Measurements from ENCODE around the gene TMEM132E.

The TMEM132E gene

DNA sequence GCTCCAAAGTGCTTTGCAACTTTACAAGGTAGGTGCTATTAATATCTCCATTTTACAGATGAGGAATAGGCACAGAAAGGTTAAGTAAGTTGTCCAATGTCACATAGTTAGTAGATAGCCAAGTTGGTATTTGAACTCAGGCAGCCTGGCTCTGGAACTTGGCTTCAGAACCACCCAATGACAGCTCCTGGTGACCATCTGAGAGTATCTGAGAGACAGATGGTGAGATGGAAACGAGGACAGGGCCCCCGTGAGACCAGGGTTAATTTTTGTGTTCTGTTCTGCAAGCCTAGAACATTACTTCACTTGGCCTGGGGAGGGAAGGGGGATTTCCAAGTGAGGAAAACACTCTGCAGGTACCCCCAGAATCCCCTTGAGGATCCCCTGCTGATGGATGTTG lies 9.8 kb upstream of the TMEM132E start:
- DNase-seq = no peak

DNA sequence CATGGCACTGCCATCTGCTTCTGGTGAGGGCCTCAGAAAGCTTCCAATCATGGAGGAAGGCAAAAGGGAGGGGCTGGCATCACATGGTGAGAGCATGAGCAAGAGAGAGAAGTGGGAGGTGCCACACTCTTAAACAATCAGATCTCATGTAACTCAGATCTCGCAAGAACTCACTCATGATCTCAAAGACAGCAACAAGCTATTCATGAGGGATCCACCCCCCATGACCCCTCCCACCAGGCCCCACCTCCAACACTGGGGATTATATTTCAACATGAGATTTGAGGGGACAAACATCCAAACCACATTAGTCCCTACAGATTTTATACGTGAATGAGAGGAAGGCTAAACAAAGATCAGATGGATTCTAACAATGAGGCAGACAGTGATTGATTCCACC lies 8.9 kb upstream of the TMEM132E start:
- no peak for DNase-seq

DNA sequence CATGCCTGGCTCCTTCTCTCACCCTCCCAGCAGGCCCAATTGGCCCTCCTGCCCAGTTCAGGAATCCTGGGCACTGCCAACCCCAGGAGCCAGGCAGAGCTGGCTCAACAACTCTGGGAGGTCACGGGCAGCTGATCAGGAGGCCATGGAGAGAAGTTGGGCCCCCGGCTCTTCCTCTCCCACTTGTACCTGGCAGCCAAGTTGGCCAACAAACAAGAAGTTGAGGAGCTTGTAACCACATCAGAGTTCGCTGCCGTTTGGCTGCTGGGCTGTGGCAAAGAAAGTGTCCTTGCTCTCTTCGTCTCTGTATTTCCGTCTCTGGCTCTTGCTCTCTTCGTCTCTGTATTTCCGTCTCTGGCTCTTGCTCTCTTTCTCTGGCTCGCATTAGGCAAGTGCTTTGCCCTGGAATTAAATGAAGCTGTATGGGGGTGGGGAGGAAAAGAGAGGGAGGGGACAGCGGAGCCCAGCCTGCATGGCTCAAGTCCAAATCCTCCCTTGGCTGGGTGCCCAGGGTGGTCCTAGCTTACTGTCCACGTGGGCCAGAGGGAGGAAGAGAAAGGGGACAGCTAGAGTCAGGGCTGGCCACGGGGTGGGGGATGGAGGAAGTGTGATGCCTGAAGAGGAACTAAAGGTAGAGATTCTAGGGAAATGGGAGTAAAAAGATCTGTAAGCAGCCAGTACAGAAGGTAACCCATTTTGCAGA lies 7.8 kb upstream of the TMEM132E start:
- DNase-seq = no peak

DNA sequence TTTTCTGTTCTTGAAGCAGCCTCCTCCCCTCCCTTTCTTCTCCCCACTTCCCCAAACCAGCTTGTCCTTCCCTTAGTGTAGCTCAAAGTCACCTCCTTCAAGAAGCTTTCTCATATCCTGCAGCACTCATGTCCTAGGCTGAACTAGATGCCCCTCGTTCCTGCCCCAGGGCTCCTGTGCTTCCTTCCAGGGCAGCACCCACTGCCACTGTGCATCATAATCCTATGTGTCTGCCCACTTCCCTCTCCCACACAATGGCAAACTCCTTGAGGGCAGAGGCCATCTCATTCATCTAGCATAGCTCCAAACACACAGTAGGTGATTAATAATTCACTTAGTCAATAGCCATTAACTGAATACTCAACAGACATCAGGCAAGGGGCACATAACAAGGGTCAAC lies 6.9 kb upstream of the TMEM132E start:
- DNase-seq = no peak

DNA sequence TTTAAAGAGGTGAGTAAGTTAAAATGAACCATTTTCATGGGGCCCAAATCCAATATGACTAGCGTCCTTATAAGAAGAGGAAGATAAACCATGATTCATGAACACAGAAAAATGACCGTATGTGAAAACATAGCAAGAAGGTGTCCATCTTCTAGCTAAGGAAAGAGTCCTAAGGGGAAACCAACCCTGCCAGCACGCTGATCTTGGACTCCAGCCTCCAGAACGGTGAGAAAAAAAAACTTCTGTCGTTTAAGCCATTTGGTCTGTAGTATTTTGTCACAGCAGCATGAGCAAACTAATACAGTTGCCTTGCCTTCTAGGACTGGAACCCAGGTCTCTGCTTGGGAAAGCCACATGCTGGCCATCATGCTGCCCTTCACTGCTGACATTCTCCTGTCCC lies 4.2 kb upstream of the TMEM132E start:
- no peak for DNase-seq

DNA sequence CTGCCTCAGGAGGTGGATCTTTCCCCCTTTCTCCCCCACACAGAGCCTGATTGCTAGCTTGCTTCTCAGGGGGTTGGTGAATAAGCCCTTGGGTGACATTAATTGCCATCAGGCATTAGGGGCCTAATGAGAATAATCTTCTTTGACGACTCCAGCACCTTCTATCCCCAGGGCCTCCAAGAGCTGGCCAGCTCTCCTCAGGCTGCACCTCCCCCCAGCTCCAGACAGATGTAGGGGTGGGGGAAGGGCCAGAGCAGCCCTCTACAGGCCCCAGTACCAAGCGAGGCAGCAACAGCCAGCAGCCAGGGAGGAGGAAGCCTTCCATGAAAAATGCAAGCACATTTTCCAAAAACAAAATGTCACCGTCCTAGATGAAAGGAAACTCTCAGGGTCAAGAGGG lies 1.4 kb upstream of the TMEM132E start:
- no peak for DNase-seq

DNA sequence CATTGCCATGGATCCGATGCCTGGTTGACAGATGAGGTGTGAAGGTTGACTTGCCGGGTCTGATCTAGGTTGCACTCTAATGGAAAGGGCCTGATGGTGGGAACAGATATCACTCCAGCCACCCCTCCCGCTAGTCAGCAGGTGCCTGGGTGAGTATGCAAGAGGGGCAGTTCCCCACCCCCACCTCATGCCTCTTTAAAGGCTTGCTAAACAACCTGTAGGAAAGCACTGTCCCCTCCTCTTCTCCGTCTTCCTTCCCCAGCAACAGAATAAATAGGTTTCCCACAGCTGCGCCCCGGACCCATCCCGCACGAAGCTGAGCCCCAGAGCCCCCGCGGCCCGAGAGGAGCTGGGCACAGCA lies 746 bp upstream of the TMEM132E start:
- no peak for DNase-seq

DNA sequence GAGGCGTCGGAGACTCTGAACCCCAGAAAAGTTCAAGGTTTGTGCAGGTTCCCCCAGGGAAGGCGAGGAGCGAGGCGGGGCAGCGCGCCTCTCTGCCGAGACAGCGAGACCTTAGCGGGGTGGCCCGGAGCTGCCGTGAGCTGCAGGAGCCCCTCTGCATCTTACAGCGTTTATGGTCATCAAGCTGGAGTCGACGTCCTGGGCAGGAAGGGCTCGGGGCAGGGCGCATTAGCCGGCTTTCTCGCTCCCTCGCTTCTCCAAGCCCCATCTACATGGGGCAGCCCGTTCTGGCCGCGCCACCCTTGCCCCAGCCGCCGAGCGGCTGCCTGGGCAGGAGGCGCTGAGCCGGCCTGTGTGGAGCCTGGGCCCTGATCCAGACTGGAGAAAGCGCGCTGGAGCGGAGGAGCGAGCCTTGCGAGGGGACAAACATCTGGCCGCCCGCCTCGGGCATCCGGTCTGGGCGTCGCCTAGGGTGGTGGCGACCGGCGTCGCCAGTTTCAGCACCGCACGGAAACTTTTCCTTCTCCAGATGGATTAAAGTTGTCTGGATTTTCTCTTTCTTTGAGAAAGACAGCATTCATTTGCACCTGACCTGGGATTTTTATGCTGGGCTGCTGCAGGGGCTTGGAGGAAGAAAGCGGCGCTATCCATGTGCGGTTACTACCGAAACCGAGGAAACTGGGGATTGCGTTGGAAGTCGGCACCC lies 750 bp downstream of the TMEM132E start:
- no peak for DNase-seq

DNA sequence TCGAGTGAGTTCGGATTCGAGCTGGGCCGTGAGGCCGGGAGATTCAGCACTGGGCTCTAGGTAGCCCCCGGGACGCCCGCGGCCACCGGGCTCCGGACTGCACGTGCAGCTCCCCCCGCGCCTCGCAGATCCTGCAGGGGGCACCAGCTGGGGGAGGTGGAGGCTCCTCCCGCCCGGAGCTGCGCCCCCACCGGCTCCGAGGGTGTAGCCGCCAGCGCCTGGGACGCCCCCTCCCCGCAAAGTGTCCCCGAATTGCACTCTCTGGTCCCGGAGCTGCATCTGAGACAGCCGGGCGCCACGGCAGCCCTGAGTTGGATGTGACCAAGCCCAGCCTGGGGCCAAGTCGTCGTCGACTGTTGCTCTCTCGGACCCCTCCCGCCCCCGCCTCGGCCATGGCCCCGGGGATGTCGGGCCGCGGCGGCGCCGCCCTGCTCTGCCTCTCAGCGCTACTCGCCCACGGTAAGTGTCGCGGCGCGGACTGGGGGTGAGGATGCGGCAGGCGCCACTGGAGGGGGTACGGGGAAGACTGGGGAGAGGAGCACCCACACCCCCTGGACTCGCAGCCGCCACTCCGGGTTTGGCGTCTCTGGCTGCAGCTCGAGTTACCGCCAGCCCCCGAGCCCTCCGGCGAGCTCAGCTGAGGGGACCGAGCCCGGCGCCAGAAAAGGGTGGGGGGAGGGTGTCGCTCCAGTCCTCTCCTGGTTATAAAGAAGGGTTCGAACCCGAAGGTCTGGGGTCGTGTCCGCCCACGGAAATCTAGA lies 1.5 kb downstream of the TMEM132E start:
- no peak for DNase-seq

DNA sequence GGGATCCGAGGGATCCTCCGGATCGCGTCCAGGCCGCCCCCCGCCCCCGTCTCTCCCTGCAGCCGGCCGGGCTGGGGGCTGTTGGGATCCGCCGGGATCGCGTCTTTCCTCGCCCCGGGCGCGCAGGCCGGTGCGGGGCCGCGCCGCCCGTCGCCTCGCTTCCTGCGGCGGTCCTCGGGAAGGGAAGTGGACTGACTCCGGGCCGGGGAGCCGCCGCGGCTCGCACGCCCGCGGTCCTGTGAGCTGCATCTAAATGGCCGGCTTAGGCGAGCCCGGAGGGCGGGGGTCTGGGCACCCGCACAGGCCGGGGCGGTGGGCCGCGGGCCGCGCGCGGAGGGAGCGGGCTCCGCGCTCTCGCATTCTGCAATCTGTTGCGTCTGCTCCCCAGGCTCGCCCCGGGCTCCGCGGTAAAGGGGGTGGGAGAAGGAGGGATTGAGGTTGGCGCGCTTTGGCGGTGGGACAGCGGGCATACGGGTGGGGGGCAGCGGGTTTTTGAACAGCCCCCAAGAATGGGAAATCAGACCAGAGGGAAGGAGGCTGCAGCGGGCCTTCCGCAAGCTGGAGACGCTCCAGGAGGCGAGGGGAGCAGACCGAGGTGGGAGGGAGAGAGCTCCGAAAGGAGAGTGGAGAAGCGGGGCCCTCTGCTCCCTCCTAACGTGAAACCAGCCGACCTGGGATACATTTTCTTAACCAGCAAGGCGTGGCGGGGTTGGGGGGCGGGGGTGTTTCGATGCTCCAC lies 2.2 kb downstream of the TMEM132E start:
- DNase-seq = no peak

DNA sequence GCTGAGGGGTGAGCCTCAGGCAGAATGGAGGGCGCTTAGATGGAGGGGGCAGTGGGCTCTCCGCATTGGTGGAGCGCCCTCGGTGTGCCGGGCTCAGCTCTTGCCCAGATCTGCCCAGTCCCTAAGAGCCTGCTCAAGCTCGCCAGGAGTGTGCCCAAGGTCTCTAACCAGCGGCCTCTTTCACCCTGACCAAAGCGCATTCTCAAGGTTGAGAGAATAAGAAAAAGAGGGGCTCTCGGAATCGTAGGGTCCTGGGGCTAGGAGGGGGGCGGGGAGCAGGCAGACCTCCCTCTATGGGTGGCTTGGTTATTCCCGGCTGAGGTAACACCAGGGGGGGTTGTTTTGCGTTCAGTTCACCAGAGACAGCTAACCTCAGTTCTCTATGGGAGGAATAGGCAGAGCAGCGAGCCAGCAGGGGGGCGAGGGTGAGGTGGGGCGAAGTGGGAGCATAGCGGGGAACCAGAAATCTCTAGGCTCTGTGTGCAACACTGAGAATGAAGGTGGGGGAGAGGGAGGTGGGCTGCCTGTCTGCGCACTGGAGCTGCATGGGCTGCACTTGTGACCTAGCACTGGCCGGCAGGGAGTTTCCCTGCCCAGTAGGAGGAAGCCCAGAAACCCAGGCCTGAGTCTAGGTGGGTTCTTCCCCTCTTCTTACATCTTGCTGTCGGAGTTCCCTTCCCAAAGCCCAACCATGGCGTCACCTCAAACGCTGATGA lies 3.0 kb downstream of the TMEM132E start:
- DNase-seq = no peak

DNA sequence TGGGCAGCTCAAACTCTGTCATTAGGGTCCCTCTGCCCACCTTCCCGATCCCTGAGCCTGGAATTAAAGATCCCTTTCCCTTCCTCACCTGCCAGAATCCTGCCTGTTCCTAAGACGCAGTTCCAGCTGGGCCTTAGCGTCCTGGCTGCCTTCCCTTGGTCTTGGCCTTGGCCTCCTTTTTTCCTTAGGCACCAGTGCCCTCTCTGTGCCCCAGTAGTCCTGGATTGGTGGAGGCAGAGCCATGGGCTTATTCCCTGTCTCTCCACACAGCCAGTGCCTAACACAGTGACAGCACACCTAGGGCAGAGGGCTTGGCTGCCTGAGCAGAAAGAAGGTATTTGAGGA lies 3.5 kb downstream of the TMEM132E start:
- no peak for DNase-seq

DNA sequence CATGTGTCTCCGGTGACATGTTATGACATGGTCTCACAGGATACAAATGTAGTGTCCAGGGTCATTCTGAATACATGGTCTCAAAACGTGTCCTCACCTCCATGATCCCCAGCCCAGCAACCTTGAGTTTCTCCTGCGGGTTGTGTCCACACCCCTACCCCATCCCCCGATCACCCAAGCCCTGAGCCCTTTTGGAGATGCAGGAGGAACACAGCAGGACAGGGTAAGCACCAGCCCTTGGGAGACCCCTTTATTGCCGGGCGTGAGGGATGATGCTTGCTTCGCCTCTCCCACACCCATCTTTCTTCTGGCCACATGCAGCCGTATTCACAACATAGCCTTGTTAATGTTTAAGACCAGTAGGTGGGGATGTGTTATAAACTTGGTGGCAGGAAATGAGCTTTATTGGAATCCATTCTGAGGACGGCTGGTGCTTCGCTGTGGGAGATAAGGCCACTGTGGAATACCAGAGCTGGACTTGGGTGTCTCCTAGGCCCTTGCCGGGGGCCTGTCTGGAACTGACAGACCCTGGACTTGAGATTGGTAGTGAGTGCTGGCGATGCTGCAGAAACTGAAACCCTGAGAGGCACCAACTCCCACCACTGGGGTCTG lies 5.5 kb downstream of the TMEM132E start:
- peak; percentile 66 for DNase-seq

DNA sequence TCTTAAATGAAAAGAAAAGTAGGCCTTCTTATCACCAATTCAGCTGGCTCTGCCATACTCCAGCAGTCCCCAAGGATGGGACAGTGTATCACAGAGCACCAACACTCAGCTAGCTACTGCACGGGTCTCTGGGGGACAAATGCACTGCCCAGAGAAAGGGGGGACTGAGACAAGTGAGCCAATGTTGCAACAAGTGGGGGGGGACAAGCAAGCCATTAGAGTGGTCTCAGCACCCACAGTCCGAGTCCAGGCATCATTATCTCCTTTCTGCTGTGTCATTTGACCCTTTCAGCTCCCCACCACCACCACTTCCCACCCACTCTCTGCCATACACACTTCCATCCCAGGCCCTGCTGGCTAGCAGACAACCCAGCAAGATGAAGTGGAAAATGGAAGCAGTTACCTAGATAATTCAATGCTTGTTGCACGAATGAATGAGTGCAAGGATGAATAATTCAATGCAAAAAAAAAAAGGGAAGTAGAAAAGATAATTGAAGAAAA lies 7.0 kb downstream of the TMEM132E start:
- no peak for DNase-seq

DNA sequence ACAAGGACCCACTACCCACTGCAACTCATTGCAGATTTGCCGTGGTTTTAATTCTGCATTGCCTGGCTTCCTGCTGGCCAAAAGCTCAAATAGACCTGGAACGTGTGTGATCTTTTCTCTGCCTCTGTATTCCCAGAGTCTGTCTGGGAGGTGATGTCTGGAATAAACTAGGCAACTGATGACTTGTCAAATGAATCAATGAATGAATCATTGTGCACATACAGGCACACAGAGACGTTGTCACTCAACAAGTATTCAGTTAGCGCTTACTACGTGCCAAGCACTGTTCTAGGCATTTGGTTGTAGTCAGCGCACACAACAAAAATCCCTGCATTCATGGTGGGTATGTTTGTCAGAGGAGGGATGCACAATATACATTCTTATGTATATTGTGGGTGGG lies 8.9 kb downstream of the TMEM132E start:
- no peak for DNase-seq

DNA sequence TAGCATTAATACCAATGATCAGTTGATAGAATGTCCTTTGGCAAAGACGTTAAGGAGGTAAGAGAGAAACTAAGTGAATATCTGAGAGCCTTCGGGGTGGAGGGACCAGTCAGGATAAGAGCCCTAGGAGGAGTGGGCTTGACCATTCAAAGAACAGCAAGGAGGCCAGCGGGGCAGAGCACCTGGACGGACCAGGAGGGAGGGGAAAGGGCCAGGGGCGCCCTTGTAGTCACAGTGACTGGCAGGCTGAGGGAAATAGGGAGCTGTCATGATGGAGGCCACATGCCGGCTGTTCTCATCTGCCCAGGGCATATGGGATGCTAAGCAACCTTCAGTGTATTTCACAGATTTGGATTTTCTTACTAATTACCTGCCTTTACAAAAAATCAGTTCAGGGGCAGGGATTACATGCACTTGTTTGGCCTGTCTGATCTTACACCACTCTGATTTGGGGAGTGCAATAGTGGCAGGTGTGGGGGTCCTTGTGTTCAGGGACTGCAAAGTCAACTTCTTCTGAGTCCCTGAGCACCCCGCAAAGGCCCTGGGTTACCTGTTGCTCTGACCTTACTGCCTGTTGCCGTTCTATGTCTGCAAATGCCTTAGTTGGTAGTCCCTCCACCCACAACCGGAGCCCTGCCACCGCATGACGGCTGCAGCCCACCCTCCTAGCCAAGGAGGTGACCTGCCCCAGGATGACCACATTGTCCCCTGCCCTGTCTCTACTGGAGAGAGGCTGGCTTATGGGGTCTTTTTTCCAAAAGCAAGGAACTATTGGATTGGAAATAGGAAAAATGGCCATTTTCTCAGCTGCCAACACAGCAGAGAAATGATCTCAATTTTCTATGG lies 10.0 kb downstream of the TMEM132E start:
- no peak for DNase-seq

DNA sequence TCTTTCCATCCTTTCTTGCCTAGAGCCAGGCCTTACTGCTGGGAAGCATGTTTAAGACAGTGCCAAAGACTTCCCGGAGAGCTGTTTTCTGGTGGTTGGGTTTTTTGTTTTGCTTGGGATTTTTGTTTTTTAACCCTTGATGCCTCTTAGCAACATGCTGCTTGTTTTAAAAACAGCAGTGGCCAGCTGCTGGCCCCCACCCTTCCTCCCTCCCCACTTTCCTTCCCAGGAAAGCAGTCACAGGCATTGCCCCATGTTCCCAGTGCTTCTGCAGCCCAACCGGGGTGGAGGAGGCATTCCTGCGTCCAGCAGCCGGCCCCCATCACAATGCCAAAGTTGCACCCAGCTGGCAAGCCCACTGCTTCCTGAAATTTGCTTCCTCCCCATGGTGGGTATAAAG lies 12.6 kb downstream of the TMEM132E start:
- DNase-seq = no peak

DNA sequence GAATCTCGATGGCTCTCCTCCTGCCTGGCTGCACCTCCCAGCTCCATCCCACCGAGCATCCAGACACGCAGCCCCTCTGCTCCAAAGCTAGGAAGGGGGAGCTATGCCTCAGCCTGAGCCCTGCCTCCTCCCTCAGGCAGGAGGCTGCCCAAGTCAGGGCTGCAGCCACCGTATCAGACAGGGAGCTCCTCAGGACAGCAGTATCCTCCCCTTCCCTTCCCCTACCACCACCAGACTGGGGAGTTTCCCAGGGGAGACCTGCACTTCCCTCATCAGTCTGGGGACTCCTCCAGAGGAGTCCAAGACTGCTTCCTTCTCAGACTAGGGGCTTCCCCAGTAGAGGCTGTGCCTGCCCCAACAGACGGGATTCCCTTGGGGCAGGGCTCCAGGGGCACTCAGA lies 17.5 kb downstream of the TMEM132E start:
- DNase-seq = no peak

DNA sequence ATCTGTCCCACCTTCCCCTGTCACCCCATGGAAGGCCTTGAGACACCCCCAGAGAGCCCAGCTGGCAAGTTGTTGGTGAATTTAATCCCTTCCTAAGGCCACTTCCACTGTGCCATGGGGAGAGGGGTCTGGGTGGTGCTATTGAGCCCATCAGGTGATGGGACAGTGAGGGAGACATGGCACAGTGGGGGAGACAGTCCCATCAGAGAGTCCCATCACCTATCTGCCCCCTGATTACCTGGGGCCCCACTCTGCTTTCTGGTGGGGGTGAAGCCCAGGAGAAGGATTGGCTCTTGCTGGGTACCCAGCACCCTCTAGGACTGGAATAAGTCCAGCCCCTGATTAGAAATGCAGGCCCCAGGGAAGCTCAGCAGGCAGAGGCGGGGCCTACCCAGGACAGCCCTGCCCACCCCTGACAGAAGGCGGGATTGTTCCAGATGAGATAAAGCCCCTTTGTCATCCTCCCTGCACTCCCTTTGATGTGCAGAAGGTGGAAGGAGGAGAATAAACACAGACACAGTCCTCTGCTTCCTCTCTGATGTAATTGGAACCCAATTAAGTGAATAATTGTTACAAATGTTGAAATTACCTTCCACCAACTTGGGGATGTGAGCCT lies 18.9 kb downstream of the TMEM132E start:
- peak; percentile 57 for DNase-seq

DNA sequence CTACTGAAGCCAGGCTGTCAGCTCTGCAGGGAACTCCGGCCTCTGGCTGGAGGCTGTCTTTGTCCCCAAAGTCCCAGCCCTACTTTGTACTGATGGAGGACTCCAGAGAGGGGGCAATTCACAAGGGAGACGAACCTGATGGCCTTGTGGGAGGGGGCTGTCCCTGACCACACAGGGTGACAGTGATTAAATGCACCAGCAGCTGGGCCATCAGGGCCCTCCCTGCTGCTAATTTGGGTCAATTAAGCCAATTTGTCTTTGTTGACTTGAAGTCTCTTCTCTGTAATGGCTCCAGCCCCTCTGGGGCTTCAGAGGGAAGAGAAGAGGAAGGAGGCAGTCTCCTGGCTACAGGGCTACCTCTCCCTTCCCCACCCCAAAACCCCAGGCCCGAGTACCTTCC lies 22.0 kb downstream of the TMEM132E start:
- DNase-seq = no peak

DNA sequence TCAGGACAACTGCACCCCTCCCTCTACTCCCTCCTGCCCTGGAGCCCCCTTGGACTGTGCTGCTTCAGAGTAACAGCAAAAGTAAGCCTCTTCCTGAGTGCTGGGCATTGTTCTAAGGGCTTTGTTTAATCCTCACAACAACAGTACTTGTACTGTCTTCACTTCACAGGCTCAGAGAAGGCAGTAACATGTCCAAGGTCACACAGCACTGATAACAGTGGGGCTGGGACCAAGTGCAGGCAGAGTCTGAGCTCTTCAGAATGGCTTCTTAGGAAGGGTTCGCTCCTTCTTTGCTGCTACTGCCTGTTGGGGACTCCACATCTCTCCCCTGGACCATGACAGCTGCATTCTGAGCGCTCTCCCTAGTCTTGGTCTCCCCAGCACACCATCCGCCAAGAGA lies 24.6 kb downstream of the TMEM132E start:
- DNase-seq = no peak
